Placental epithelial cell (primary cell): ENCODE results near the gene ZNF722. TPM values are rescaled to one million over a fixed set of nuclear protein-coding genes. Genes with fewer than 3 reads are reported as not detected.

Experiments
- small RNA-seq: library from RNA; depleted of rRNA; stranded (forward); fragments of <200 nt; gene quantifications from one replicate; pipeline ENCODE3, GENCODE V24; 2012
- total RNA-seq: library from RNA; depleted of rRNA; stranded (reverse); fragments of >200 nt; gene quantifications from 2 replicates; pipeline ENCODE4 v1.2.3, GENCODE V29; 2012

The ZNF722 gene
- not detected in 2 replicates for total RNA-seq

GRCh38 chr7:63998549-63998948 is at the start of gene ZNF722:
Gene ZNF722, plus strand, starts transcription at chr7:63998849. Its CDS starts 113 bp downstream, at chr7:63998962.

GRCh38 chr7:64045301-64046040 is 46.8 kb downstream of the ZNF722 start, which contains the start of gene ZNF727:
Gene ZNF727, plus strand, starts transcription at chr7:64045434. Its CDS starts 188 bp downstream, at chr7:64045622.

Small RNA genes within 50 kb of the gene (small RNA-seq; reads per million reads assigned to genes)
- not detected for gene AC092634.1
- not detected for gene AC092634.7
- not detected for gene VN1R36P

Other genes starting within 250 kb of the ZNF722 start
- gene ZNF727, start 46.6 kb downstream of the ZNF722 start, total RNA-seq = 1.6 and 1.7 TPM in 2 replicates
- not detected in 2 replicates for gene ZNF735, start 208.4 kb downstream of the ZNF722 start, total RNA-seq
- gene ZNF679, start 229.6 kb downstream of the ZNF722 start, total RNA-seq = not detected in 2 replicates